Fibroblast of villous mesenchyme (primary cell): ENCODE measurements around the gene RSRC1. TPM values are rescaled to one million over a fixed set of nuclear protein-coding genes. Genes with fewer than 3 reads are reported as not detected.
A peak's percentile ranks its signal among the peaks of the same experiment; 100 is the strongest.
"Not testable (repeated sequence)": the region's sequence is repeated elsewhere in the genome, so short reads cannot be mapped to it uniquely, and the experiment has no call there.

ENCODE experiments used
- DNase-seq: peaks from one replicate; pipeline ENCODE4 v3.0.0-alpha.2; 2010; ENCODE audit warnings: low read depth
- H3K4me3 ChIP-seq: 2 replicates; pipeline ENCODE4 v1.5.1; 2011; ENCODE audit warnings: low read depth, mild to moderate bottlenecking, low read length
- CTCF ChIP-seq: IDR thresholded peaks from 2 replicates; pipeline ENCODE4 v1.5.1; 2012; ENCODE audit warnings: low read depth, mild to moderate bottlenecking, low read length; ENCODE audit not compliant: insufficient read depth
- total RNA-seq: library from RNA; depleted of rRNA; stranded (reverse); fragments of >200 nt; gene quantifications from 2 replicates; pipeline ENCODE4 v1.2.3, GENCODE V29; 2012

RSRC1 gene
- total RNA-seq, 1 donor, result 43.6 TPM

DNA sequence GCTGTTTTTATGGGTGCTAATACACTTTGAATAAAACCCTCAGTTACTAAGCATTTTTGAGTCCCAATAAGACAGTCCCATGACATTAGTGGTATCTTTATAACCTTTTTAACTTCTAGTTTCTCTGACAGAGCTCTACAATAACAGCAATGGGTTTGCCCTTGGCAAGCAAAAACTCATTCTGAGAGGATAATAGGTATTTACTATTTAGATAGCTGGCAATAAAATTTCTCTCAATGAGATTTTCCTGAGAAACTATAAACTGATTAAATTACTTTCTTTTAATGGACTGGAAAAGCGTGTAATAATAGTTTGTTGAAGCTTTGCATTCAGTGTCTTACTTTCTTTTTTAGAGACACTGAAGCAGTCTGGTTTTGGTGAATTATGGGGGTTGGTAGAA is 293.1 kb downstream of the RSRC1 start:
- TF ChIP-seq CTCF, result no peak
- H3K4me3 ChIP-seq, result no peak overlapping the region
- DNase-seq, result no peak

DNA sequence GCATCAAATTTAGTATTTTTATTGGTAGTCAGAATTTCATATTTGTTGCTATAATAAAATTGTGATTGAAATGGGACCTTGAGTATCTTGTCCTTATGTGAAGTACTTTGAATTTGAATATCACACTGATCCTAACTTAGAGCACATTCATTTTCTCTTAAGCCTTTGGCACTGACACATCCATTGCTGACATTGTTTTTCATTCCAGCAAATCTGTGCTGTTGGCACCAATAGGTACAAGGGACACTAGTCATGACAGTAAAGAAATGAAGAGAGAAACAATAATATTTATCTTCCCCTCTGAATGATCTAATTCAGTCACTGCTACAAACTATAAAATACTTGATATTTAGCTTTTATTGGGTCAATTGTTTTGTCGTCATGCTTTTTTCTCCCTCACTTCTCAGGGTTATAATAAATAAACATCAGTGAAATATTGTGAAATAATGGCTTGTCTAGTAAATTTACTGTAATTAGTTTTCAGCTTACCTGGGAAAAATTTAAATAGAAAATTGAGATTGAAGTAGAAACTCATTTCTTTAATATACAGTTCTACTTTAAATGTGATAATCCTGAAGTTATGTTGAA is 294.3 kb downstream of the RSRC1 start:
- no peak for DNase-seq
- no peak for TF ChIP-seq CTCF
- H3K4me3 ChIP-seq, result no peak overlapping the region

DNA sequence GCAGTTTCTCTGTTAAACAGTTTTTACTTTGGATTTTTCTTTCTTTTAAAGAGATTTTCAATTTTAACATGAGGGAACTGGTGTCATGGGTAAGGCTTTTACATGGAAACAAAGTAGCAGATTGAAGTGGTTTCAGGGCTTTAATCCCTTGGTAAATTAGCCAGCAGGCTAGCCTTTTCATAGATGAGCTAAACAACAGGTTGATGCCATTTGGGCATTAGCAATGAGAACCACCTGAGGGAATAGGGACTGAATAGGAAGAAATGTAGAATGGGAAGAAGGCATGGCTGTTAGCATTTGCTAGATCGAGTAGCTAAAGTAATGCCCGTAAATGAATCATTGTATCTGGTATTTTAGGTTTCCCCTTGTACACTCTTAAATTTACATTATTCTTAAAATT is 295.6 kb downstream of the RSRC1 start:
- DNase-seq, result no peak
- H3K4me3 ChIP-seq, result no peak overlapping the region
- no peak for TF ChIP-seq CTCF

DNA sequence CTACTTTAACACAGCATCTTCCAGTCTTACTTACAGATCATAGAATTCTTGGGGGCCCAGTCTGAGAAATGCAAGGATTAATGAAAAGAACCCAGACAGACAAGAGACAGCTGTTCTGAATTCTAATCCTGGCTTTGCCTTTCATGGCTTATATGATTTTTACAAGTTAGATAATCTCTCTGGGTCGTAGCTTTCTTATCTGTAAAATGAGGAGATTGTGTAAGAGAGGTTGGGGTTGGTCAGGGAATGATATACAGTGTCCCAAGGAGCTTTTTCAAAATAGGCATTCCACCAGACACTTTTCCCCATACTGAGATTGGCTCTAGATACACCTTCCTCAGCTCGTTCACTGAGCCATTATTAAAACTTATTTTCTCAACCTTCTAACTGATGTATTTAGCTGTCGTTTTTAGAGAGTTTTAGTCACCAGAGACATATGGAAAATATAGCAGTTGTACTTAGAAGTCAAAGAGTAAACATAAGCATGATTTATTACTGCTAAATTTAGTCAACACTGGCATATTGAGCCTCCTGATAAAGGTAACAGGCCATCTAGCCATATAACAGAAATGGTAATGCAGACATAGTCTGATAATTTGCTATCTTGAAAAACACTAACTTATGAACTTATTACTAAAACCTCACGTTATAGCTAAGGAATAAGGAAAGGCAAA is 298.1 kb downstream of the RSRC1 start:
- TF ChIP-seq CTCF, result no peak
- peak; percentile 80 for DNase-seq
- H3K4me3 ChIP-seq, result no peak overlapping the region

- H3K4me3 ChIP-seq, result not testable (repeated sequence)
- DNase-seq, result peak; percentile 29
Measured at GRCh38 chr3:158408518-158408897, 298.6 kb downstream of the RSRC1 start.

GRCh38 chr3:158418035-158418434 is 308.1 kb downstream of the RSRC1 start:
- H3K4me3 ChIP-seq, result no peak overlapping the region
- DNase-seq, result no peak
- TF ChIP-seq CTCF, result no peak

DNA sequence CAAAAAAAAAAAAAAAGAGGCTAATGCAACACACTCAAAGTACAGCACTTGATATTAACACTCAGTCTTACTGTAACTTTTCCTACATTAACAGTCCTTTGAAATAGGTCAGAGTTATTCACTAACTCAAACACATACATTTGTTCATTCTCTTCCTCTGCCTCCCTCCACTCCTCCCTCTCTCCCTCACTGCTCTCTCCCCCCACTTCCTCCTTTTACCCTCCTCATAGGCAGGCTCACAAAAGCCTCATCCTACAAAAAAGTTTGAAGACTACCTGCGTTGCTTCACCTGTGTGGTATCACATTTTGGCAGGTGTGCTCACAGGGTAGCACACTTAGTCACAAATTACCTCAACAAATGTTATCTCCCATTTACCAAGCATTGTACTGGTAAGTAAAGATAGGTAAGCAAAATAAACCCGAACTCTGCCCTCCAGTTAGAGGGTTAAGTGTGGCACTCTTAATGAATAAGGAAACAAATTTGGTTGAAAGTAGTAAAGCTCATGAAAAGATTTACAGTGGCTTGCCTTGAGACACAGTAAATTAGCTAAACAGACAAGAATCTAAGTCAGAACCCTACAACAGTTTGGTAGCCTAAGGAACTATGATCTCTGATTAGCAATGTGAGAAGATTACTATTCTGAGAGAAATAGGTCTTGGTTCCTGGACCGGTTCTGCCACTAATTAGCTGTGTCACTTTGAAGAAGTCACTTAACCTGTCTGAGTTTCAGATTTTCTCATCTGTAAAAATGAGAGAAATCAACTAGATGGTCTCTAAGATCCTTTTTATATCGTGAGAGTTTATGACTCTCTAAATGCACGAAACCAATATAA is 310.1 kb downstream of the RSRC1 start:
- no peak for TF ChIP-seq CTCF
- no peak overlapping the region for H3K4me3 ChIP-seq
- no peak for DNase-seq
